Hematopoietic multipotent progenitor cell treated with erythropoietin and hydrocortisone succinate and interleukin-3 and kit ligand, for 6 days (in vitro differentiated cells): ENCODE measurements around the gene SUZ12.
"Not testable (repeated sequence)": the region's sequence is repeated elsewhere in the genome, so short reads cannot be mapped to it uniquely, and the experiment has no call there.

Experiments used
- DNase-seq: peaks from one replicate; pipeline ENCODE4 v3.0.0-alpha.2; 2015

The SUZ12 gene

DNA sequence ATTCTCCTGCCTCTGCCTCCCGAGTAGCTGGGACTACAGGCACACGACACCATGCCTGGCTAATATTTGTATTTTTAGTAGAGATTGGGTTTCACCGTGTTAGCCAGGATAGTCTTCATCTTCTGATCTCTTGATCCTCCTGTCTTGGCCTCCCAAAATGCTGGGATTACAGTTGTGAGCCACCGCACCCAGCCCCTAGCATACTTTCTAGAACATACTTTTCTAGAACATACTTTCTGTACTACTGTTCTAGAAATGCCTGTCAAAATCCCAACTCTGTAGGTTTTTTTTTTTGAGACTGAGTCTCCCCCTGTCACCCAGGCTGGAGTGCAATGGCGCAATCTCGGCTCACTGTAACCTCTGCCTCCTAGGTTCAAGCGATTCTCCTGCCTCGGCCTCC lies 27.3 kb downstream of the SUZ12 start:
- not testable (repeated sequence) for DNase-seq

DNA sequence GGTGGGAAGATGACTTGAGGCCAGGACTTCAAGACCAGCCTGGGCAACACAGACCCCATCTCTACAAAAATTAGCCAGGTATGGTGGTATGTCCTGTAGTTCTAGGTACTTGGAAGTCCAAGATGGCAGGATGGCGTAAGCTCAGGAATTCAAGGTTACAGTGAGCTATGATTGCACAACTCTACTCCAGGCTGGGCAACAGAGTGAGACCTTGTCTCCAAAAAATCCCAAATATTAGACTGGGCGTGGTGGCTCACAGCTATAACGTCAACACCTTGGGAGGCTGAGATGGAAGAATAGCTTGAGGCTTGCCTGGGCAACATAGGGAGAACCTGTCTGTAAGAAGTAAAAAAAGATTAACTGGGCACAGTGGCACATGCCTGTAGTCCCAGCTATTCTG lies 30.8 kb downstream of the SUZ12 start:
- DNase-seq, result no peak

DNA sequence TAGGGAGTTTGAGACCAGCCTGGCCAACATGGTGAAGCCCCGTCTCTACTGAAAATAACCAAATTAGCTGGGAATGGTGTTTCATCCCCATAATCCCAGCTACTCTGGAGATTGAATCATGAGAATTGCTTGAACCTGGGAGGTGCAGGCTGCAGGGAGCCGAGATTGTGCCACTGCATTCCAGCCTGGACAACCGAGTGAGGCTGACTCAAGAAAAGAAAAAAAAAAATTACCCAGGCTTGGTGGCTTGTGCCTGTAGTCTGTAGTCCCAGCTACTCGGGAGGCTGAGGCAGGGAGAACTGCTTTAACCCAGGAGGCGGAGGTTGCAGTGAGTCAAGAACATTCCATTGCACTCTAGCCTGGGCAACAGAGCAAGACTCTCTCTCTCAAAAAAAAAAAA lies 33.6 kb downstream of the SUZ12 start:
- not testable (repeated sequence) for DNase-seq

DNA sequence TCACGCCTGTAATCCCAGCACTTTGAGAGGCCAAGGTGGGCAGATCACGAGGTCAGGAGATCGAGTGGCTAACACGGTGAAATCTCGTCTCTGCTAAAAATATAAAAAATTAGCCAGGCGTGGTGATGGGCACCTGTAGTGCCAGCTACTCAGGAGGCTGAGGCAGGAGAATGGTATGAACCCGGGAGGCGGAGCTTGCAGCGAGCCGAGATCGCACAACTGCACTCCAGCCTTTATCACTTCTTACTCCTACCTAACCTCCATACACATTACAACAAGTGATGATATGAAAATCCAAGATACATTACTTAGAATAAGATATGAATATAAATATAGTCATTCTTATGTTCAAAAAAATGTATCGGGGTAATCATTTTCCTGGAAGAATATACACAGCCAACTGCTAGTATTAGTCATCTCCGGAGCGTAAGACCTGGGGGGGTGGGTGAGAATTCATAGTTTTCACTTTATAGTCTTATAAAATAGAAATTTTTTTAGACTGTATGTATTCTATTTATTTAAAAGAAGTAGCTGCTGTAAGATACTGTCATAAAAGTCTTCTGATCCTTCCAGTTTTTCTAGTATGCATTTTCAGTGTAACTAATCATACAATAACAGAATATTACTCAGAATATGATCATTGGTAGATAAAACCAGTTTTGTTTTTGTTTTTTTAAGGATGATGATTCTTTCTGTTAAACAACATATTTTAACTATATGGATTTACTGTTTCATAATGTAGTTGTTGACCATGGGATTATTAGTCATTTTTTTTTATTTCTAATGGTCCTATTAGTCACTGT lies 37.7 kb downstream of the SUZ12 start:
- not testable (repeated sequence) for DNase-seq

DNA sequence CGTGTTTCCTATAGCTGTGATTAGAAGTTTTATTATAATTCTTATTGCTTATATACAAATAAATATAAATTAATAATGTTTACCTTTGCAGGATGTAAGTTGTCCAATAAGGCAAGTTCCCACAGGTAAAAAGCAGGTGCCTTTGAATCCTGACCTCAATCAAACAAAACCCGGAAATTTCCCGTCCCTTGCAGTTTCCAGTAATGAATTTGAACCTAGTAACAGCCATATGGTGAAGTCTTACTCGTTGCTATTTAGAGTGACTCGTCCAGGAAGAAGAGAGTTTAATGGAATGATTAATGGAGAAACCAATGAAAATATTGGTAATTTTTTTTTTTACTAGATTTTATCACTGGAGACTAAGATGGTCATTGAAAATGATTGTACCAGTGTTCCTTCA lies 38.6 kb downstream of the SUZ12 start:
- DNase-seq, result not testable (repeated sequence)

DNA sequence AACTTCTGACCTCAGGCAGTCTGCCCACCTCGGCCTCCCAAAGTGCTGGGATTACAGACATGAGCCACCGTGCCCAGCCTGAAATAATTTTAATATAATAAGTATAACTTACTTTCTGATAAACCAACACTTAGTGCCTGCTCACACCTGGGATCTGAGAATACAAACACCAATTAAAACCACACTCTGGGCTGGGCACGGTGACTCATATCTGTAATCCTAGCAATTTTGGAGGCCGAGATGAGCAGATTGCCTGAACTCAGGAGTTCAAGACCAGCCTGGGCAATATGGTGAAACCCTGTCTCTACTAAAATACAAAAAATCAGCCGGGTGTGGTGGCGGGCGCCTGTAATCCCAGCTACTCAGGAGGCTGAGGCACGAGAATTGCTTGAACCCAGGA lies 55.0 kb downstream of the SUZ12 start:
- DNase-seq, result not testable (repeated sequence)

DNA sequence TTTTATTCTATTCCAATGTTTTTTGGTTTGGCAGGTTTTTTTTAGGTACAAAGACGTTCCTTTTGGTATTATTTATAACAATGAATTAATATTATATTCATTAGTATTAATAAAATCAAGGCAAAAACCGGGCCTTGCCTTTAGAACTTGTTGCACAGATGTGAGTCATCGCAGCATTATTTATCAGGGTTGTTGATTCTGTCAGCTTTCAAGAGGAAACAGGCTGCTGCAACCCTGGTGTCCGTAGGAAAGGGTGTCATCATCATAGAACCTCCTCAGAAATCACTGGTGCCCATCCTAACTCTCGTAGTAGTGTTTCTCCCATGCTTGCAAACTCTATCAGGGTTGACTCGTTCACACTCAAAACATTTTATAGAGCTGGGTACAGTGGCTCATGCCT lies 60.2 kb downstream of the SUZ12 start:
- no peak for DNase-seq

DNA sequence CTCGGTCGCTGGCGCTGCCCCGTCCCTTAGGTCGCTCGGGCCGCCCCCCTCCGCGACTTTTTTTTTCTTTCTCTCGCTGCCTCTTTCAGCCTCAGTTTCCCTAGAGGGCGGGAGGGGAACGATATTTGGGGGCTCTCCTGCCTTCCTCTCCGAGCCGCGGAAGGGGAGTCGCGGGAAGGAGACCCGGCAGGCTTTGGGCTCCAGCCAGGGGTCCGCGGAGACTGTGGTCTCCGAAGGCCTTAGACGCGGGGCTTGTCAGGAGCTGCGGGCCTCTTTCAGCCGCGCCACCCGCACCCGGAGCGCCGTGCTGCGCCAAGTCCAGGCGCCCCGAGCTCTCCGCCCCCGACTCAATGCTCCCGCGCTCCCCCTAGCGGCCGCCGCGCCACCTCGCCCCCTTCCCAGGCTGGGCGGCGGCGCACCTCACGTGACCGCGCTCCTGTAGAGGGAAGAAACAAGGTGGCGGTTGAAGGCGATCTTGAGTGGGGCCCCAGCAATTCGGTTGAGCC lies 70.2 kb downstream of the SUZ12 start, which contains the start of gene LRRC37B:
Gene LRRC37B (plus strand): TSS at position 427 of the 506 bp plus-strand sequence. CDS start 14,010 bp downstream, outside the sequence.
- DNase-seq, result peak; percentile 91

DNA sequence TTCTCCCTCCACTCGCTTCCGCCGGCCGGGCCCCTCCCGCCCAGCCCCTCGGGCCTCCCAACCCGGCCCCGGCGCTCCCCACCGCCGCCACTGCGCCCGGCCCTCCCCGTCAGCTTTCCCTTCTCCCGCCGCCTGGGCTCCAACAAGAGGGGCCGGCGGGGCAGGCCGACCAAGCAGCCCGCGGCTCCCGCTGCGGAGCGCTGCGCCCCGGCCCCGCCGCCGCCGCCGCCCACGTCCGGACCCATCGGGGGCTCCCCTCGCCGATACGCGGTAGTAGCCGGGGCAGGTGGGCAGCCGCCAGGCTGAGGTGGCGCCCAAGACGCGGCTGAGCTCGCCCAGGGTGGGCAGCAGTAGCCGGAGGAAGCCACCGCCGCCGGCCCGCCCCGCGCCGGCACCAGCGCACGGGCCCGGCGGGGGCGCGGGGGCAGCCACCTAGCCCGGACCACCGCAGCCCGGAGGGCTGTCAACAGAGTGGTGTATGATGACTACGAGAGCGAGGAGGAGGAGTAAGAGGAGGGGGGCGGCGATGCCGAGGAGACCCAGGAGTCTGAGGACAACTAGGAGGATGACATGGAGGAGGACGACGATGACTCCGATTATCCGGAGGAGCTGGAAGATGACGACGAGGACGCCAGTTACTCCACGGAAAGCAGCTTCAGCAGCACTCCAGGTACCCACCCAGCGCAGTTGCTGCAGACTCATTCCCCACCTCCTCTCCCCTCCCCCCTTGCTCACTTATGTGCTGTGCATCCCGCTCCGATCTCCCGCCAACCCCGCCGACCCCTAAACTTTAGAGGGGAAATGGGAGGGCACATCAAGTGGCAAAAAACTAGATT lies 70.9 kb downstream of the SUZ12 start:
- DNase-seq, result peak; percentile 75

DNA sequence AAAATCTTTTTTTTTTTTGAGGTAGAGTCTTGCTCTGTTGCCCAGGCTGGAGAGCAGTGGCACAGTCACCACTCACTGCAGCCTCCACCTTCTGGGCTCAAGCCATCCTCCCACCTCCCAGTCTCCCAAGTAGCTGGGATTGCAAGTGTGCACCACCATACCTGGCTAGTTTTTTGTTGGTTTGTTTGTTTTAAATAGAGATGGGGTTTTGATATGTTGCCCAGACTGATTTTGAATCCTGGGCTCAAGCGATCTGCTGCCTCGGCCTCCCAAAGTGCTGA lies 72.4 kb downstream of the SUZ12 start:
- DNase-seq, result no peak

DNA sequence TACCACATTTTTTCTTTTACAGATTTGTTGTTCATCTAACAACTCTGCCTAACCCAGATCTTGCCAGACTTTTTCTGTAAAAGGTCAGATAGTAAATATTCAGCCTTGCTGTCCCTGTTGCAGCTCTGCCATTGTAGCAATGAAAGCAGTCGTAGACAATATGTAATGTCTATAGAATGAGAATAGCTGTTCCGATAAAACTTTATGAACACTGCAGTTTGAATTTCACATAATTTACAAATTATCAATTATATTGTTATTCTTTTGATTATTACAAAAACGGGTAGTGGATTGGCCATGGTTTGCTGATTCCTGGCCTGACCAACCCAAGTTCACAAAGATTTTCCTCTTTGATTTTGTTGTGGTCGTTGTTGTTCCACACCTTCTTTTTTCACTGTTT lies 73.3 kb downstream of the SUZ12 start:
- DNase-seq, result no peak

DNA sequence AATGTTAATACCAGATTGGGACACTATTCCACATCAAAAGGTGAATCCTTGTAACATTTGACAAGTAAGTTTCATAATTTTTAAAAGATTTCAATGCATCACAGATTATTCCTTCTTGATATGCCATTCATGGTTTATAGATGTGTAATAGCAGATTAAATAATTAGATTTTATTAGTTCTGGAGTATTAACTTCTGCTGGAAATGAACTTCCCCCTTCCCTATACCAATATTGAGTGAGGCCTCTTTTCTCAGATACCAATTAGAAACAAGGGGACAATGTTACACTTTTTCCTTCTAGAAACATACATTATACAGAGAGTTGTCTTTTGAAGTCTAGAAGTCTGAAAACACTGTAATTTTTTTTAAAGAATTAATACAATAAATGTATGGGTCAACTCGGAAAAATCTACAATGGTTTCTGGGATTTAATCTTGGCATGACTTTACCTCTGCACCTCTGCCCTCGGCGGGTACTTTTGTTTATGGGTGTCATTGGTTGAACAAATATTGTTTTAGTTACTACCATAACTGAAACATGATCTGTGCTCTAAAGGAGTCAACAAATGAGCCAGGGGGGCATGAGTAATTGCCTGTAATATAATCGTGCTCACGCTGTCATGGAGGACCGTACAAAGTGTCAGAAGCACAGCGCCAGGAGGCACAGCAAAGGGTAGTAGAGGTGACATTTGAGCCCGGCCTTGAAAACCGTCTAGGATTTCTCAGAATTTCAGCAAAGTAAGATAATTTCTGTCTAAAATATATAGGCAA lies 78.6 kb downstream of the SUZ12 start:
- no peak for DNase-seq

DNA sequence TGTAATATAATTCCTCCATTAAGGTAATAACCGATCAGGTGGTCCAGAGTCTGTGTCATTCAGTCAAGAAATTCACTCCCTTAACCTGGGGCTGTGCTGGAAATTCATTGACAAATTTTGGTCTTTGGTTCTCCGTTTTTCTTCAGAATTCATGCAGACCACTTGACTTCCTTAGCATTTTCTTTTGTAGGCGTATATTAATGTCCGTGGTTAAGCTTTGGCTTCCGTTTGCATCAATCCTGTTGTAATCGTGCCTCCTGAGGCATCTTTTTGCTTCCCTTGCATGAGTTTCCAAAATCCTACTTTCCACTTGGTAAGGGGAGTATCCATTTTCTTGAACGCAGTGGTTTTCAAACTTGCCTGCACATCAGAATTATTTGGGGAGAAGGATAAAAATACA lies 79.4 kb downstream of the SUZ12 start:
- DNase-seq, result peak; percentile 29

DNA sequence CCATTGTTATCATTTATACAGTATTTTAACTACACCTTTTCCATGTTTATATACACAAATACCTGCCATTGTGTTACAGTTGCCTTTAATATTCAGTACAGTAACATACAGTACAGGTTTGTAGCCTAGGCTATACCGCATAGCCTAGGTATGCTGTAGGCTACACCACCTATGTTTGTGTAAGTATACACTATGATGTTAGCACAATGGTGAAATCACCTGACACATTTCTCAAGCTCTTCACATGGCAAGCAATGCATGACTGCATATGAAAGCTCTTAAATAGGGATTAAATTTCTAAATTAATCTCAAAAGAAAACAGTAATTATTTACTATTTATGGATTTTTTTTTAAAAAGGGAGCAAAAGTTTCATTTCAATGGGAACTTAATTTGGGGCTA lies 82.4 kb downstream of the SUZ12 start:
- DNase-seq, result no peak

DNA sequence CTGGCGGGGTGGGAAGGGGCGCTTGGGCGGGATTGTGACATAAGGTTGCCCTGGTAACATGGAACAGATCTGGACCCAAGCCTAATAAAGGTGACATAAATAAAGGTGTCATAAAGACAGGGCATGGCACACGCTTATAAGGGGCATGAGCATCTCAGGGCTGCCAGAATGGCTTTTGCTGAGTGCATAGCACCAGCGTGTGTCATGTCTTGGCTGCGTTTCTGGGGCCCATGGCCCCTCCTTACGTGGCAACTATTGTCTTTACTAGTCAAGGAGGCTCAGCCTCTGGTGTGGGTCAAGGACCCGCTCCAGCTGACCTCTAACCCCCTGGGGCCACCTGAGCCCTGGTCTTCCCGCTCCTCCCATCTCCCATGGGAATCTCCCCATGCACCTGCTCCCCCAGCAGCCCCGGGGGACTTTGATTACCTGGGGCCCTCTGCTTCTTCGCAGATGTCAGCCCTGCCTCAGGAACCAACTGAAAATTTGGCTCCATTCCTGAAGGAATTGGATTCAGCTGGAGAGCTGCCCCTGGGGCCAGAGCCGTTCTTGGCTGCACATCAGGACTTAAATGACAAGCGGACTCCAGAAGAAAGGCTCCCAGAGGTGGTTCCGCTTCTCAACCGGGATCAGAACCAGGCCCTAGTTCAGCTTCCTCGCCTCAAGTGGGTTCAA lies 84.3 kb downstream of the SUZ12 start:
- no peak for DNase-seq

DNA sequence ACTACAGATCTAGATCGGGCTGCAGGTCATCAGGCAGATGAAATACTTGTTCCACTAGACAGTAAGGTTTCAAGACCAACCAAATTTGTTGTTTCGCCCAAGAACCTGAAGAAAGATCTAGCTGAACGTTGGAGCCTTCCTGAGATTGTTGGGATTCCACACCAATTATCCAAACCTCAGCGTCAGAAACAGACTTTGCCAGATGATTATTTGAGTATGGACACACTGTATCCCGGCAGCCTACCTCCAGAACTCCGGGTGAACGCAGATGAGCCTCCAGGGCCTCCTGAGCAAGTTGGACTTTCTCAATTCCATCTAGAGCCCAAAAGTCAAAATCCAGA lies 84.8 kb downstream of the SUZ12 start:
- DNase-seq, result no peak

DNA sequence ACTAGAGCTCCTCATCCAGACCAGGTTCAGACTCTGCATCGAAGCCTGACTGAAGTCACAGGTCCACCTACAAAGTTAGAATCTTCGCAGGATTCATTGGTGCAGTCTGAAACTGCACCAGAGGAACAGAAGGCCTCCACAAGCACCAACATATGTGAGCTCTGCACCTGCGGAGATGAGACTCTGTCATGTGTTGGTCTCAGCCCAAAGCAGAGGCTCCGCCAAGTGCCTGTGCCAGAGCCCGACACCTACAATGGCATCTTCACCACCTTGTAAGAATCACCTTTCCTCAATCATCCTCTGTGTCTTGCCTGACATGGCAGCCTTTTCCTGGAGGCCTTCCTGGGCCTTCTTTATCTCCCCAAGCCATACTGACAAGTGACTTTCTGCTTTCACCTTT lies 85.7 kb downstream of the SUZ12 start:
- DNase-seq, result not testable (repeated sequence)

DNA sequence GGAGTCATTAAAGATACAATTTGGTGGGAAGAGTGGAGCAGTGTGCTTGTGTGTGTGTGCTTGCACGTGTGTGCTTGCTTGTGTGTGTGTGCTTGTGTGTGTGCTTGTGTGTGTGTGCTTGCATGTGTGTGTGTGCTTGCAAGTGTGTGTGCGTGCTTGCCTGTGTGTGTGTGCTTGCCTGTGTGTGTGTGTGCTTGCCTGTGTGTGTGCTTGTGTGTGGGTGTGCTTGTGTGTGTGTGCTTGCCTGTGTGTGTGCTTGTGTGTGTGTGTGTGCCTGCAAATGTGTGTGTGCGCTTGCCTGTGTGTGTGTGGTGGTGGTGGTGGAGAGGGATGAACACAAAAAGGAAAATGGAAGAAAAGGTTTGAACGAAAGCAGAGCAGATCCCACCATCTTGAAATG lies 90.5 kb downstream of the SUZ12 start:
- DNase-seq, result not testable (repeated sequence)

DNA sequence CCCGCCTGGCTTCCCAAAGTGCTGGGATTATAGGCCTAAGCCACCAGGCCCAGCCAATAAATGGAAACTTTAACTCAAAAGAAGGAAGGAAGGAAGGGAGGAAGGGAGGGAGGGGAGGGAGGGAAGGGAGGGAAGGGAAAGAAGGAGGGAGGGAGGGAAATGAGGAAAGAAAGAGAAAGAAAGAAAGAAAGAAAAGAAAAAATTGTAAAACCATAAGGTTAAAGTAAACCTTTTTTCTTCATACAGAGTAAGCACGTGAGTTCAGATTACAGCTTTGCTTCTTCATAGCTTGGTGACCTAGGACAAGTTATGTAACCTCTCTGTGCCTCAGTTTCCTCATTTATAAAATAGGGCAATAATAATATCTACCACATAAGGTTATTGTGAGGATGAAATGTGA lies 96.4 kb downstream of the SUZ12 start:
- no peak for DNase-seq

DNA sequence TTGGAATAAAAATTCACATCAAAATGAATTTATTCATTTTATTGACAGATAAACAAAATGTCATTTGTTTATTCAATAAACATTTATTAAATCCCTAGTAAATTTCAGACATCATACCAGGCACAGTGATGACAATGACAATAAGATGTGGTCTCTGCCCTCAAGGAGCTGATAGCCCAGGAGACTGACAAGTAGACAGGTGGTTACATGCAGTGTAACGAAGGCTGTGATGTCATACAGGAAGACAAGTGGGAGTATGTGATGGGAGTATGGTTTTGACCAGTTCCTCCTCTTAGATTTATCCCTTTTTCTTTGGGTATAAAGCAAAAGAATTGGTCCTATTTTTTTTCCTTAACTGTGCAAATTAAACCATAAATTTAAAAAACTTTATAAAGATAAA lies 97.0 kb downstream of the SUZ12 start:
- not testable (repeated sequence) for DNase-seq

DNA sequence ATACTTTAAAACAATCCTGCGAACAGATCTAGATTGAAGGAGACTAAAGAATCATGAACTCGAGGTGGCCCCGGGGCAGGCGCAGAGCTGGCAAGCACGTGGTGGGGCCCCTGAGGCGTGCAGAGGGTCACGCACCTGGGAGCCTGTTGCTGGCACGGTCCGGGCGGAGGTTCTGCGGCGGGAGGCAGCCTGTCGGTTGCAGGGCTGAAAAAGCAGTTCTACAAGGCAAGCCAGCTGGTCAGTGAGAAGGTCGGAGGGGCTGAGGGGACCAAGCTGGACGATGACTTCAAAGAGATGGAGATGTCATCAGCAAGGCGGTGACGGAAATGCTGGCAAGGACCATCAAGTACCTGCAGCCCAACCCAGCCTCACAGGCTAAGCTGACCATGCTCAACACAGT lies 103.4 kb downstream of the SUZ12 start:
- not testable (repeated sequence) for DNase-seq

DNA sequence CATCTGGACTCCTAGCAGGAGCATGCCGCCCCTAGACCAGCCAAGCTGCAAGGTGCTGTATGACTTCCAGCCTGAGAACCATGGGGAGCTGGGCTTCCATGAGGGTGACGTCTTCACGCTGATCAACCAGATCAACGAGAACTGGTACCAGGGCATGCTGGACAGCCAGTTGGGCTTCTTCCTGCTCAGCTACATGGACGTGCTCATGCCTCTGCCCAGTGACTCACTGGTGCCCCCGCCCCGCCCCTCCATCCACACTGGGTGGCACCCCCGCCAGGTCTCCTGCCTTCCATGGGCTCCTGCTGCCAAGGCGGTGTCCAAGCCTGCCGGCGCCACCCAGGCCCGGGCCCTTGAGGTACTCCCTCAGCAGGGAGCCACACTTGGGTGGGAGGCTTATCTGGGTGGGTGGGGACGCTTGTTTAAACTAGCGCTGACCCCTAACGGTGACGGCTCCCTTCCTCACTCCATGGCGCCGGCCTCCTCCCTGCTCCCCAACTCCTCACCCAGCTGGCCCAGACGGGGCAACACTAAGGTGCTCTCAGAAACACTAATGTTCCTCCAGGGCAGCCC lies 104.6 kb downstream of the SUZ12 start:
- not testable (repeated sequence) for DNase-seq
